ENCODE data around the gene LHB.
"Not testable (repeated sequence)": the region's sequence is repeated elsewhere in the genome, so short reads cannot be mapped to it uniquely, and the experiment has no call there.

LHB gene

DNA sequence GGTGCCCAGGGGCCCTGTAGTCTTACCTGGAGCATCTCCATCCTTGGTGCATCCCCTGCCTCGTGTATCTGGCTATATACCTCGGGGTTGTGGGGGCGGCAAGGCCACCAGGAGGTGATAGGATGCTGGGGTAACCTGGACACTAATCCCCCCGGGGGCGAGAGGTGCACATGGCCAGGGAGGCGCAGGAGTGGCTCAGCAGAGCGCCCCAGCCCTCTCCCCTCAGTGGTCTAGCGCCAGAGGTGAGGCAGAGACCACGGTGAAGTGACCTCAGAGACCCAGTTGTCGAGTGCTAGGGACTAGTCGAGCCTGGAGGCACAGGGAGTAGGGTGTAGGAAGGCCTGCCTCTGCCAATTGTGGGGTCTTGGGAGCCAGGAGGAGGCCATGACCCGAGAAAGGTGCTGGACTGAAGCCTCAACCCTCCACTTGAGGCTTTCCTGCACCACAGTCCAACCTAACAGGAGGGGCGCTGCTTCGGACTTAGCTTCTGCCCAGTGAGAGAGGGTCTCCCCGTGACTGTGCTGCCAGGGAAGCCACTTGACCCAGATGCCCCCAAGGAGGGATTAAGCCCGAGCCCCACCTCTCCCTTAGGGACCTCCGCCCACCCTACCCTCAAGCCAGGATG is at the start of gene LHB:
Gene LHB (minus strand): TSS at position 51 of the 625 bp plus-strand sequence. CDS start 10 bp downstream, at position 41.
- no peak for DNase-seq

DNA sequence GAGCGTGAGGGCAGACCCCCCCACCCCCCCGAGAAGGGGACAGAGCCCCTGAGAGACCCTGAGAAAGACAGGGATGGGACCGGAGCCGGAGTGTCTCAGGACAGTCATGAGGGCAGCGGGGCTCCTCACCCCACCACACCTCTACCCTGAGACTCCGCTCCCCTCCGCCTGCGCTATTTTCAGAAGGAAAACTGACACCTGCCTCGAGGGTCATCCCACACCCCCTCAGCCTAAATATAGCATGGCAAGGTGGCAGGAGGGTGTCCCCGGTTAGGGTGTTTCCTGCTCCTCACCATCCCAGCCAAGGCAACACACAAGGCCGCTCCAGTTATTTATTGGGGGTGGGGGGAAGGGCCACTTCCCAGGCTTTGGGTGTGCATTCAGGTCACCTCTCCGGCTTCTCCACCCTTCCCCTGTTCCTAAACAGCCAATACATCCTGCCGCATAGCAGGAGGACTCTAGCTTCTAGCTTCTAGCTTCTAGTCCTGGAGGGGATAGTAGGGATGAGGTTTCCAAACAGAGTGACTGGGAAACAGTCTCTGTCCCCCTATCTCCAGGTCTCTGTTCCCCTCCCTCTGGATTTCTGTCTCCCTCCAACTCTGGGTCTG is 49.1 kb upstream of the LHB start:
- DNase-seq, result no peak

DNA sequence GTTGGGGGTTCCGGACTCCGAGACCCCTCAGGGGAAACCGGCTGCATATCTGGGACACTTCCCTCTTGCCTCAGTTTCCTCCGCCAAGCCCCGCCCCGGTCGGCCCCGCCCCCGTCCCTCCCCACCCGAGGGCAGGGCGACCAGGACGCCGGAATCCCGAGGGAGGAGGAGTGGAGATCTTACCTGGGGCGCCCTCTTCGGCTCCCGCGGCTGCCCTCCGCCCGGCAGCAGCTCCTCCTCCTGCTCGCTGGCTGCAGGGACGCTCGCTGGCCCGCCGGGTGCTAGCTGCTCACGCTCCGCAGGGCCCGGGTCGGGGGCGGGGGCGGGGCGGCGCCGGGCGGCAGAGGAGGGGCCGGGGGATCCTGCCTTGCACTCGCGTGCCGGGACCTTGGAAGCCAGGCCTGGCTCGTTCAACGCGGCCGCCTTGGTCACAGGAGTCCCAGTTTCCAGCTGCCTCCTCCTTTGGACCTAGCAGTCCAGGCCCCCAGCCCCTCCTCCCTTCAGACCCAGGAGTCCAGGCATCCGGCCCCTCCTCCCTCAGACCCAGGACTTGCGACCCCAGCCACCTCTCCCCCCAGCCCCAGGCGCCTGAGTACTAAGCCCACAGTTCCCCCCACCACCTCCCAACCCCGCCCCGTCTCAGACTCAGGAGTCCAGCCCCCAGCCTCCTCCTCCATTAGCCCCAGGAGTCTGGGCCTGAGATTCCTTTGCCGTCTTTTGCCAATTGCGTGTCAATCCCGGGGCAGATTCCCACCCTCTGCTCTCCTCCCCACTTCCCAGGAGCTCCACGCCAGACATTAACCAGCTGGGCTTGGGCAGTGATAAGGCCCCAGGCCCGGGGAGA is 48.1 kb upstream of the LHB start, which contains the start of gene NTF4:
Gene NTF4 (minus strand): TSS at position 51 of the 844 bp plus-strand sequence. CDS start 2,821 bp downstream, outside the sequence.
- no peak for DNase-seq

DNA sequence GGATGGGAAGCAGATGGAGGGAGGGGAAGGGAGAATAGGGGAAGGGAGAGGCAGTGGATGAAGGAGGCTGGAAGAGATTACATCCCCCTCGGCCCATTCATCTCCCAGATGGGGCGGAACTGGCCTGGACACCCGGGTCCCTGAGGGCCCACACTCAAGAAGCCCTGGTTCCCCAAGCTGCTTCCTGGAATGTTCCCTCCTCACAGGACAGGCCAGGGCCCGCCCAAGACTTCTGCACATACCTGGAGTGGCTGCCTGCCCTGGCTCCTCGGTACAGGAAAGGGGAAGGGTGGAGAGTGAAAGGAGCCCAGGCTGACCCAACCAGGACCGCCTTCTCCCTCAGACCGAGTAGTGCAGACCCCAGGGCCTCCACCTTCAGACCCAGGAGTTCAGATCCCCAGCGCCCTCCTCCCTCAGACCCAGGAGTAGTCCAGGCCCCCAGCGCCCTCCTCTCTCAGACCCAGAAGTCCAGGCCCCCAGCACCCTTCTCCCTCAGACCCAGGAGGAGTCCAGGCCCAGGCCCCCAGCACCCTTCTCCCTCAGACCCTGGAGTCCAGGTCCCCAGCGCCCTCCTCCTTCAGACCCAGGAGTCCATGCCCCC is 47.2 kb upstream of the LHB start:
- no peak for DNase-seq

DNA sequence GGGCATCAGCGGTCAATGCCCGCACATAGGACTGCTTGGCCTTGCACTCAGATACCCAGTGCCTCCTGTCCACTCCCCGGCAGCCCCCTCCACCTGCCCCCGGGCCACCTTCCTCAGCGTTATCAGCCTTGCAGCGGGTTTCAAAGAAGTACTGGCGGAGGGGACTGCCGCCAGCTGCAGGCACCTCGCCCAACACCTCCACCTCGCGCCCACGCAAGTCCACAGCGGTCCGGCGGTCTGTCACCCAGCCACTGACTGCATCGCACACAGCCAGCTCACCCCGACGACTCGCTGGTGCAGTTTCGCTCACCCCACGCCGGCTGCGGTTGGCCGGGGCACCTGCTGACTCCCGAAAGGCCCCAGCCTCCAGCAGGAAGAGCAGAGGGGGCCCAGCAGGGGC is 44.6 kb upstream of the LHB start:
- DNase-seq, result no peak

DNA sequence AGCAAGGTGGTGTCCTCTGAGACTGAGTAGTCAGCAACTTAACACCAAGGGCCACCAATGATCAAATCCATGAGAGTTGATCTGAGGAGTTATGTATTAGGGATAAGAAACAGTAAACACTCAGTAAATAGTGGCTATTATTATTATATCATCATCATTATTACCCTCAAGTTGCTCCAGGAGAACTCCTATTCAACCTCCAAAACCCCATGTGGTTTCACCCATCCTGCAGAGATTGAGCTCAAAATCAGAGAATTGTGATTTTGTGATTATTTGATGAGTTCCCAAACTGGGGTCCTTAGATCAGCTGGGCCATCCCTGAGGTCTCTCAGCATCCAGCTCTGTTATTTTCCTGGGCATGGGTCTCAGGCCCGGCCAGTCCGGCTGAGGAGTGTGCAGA is 44.1 kb upstream of the LHB start:
- DNase-seq, result no peak

DNA sequence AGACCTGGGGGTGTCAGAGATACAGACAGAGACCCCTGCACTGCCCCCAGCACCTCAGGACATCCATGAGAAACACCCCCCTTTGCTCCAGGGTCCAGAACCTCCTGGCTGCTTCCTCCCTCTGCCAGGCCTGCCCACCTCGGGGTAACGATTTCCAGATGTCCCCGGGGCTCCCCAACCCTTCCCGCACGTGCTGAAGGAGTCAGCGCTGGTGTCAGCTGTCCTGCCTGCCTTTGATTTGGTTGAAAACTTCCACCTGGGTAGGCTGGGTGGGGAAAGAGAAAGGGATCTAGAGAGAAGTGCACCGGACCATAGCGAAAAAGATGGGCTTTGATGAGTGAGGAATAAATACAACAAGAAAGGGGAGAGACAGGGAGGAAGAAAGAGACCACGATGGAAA is 42.2 kb upstream of the LHB start:
- no peak for DNase-seq

DNA sequence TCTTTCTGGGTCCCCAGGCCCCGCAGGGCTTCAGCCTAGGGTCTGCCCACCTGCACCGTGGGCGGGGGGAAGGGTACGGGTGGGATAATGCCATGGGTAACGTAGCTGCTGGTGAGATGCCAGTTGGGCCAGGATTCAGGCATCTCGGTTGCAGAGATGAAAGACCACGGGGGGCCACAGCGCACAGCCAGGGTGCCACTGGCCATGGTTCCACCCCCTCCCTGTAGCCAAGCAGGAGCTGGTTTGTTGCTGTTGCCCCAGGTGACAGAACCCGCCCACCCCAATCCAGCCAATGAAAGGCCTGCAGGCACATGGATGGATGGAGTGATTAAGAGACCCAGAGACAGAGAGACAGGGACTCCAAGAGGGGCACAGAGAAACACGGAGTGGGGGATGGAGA is 41.7 kb upstream of the LHB start:
- no peak for DNase-seq

DNA sequence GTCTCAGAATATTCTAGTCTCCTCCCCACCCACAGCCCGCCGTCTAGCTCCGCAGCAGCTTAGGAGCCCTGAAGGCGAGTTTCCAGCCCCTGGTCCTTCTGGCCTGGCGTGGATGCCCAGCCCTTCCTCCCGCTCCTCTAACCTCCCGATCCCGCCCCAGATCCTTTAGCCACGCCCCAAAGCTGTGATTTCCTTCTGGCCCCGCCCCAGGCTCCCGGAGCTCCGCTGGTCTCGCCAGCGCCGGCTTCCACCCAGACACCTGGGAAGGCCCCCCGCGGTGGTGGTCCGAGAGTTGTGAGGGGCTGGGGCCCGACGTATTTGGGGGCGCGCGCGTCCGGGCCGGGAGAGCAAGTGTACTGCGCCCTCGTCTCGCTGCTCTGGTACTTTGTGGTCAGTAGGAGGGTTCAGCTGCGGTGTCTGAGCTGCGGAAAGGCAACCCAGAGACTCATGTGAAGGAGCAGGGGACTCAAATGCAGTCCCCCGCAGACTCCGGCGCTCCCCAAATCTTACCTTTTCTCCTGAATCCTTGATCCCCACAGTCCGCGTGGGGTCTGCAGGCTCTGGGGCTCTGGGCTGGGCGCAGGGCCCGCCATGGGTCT is 40.8 kb upstream of the LHB start, which contains the start of gene CGB7:
Gene CGB7 (minus strand): TSS at position 114 of the 599 bp plus-strand sequence. CDS start 2,374 bp downstream, outside the sequence.
- DNase-seq, result no peak

DNA sequence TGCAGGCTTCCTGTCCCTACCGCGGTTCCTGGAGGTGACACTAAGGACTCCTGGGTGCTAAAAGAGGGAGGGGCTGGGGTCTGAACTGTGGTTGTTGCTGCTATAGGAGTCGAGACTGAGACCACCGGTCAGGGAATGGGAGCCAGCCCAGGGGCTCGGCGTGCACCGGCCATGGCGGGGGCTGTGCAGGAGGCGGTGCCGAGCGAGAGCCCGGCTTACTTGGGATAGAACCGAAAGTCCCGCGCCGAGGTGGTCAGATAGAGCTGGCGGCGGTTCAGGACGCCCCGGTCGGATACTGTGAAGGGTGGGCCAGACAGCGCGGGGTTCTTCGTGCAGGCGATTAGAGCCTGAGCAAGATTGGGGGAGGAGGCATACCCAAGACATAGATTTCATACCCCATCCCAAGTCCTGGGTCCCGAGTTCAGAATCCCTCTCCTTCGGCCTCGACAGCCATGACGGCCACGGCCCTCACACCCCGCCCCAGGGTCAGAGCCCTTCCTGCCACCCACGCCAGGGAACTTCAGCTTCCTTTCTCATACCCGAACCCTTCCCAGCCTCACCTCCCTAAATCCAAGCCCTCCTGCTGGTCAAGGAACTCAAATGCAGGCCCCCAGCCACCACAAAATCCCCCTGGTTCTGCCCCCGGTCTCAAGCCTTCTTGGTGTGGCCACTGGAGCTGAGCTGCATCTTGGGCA is 40.2 kb upstream of the LHB start:
- not testable (repeated sequence) for DNase-seq

DNA sequence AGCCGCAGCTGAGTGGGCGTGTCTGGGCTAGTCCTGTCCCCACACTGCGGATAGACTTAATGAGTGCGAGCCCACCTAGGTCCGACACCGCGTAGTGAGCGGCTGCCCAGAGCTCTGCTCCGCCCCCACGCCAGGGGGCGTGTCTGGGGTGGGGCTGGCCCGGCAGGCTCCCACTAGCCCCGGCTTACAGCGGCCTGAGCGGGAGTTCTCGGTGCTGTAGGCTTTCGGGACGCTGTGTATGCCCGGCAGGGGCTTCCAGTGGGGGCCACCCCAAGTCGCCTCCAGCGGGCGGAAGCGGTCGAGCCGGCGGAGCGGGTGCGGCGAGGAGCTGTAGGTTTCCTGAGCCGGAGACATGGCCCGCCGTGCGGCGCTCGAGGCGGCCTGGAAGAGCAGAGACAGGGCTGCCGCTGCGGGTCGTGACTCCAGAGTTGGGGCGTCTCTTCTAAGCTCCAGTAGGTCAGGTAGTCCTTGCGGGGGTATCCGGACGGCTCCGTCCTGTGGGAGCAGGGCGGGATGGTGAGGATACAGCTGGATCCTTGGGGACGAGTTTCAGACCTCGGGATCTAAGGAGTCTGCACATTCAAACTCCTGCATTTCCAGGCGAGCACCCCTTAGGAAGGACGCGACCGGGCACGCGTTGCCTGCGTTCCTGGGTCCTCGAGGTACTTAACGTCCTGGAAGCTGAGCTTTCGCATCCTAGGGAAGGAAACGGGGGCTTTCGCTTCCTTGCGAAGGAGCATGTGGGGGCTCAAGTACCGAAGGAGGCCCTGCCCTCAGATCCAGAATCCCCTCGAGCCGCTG is 39.4 kb upstream of the LHB start:
- peak in 1 of 4 experiments; percentile 21 for DNase-seq

DNA sequence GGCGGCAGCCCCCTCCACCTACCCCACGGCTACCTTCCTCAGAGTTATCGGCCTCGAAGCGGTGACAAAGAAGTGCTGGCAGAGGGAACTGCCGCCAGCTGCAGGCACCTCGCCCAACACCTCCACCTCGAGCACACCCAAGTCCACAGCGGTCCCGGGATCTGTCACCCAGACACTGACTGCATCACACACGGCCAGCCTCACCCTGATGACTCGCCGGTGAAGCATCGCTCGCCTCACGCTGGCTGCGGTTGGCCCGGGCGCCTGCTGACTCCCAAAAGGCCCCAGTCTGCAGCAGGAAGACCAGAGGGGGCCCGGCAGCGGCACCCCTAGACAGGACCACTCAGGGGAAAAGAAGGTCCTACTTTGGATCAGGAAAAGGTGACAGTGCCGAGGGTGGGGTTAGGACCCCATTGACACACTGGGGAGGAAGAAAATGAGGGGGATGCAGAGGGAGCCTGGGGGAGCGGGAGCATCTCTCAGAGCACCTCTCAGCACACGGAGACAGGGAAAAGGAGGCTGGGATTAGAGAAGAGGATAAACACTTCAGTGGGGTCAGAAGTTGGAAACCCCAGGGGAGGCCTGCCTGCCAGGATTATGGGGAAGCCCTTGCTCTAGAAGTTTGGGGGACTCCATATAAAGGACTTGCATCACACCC is 33.6 kb upstream of the LHB start:
- DNase-seq, result not testable (repeated sequence)

DNA sequence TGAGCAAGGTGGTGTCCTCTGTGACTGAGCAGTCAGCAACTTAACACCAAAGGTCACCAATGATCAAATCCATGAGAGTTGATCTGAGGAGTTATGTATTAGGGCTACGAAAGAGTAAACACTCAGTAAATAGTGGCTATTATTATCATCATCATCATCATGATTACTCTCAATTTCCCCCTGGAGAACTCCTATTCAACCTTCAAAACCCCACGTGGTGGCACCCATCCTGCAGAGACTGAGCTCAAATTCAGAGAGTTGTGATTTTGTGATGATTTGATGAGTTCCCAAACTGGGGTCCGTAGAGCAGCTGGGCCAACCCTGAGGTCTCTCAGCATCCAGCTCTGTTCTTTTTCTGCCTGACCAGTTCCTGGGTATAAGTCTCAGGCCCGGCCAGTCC is 32.9 kb upstream of the LHB start:
- DNase-seq, result not testable (repeated sequence)

DNA sequence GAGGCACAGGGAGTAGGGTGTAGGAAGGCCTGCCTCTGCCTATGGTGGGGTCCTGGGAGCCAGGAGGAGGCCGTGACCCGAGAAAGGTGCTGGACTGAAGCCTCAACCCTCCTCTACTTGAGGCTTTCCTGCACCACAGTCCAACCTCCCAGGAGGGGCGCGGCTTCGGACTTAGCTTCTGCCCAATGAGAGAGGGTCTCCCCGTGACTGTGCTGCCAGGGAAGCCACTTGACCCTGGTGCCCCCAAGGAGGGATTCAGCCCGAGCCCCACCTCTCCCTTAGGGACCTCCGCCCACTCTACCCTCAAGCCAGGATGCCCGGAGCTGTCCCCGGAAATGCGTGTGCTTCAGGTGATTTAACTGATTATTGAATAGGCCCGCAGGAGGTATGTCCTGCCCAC is 32.1 kb upstream of the LHB start, which contains the start of gene CGB8:
Gene CGB8 (minus strand): TSS at position 101 of the 400 bp plus-strand sequence. CDS start 372 bp downstream, outside the sequence.
- not testable (repeated sequence) for DNase-seq

DNA sequence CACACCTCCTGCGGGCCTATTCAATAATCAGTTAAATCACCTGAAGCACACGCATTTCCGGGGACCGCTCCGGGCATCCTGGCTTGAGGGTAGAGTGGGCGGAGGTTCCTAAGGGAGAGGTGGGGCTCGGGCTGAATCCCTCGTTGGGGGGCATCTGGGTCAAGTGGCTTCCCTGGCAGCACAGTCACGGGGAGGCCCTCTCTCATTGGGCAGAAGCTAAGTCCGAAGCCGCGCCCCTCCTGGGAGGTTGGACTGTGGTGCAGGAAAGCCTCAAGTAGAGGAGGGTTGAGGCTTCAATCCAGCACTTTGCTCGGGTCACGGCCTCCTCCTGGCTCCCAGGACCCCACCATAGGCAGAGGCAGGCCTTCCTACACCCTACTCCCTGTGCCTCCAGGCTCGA is 26.7 kb upstream of the LHB start, which contains the start of gene CGB5:
Gene CGB5 (plus strand): TSS at position 301 of the 400 bp plus-strand sequence. CDS start 362 bp downstream, outside the sequence.
- DNase-seq, result not testable (repeated sequence)

DNA sequence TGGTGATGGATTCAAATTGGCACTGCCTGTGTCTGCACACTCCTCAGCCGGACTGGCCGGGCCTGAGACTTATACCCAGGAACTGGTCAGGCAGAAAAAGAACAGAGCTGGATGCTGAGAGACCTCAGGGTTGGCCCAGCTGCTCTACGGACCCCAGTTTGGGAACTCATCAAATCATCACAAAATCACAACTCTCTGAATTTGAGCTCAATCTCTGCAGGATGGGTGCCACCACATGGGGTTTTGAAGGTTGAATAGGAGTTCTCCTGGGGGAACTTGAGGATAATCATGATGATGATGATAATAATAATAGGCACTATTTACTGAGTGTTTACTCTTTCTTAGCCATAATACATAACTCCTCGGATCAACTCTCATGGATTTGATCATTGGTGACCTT is 25.8 kb upstream of the LHB start:
- not testable (repeated sequence) for DNase-seq

DNA sequence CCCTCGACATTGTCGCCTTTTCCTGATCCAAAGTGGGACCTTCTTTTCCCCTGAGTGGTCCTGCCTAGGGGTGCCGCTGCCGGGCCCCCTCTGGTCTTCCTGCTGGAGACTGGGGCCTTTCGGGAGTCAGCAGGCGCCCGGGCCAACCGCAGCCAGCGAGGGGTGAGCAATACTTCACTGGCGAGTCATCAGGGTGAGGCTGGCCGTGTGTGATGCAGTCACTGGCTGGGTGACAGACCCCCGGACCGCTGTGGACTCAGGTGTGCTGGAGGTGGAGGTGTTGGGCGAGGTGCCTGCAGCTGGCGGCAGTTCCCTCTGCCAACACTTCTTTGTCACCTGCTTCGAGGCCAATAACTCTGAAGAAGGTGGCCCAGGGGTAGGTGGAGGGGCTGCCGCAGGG is 25.3 kb upstream of the LHB start:
- DNase-seq, result no peak

DNA sequence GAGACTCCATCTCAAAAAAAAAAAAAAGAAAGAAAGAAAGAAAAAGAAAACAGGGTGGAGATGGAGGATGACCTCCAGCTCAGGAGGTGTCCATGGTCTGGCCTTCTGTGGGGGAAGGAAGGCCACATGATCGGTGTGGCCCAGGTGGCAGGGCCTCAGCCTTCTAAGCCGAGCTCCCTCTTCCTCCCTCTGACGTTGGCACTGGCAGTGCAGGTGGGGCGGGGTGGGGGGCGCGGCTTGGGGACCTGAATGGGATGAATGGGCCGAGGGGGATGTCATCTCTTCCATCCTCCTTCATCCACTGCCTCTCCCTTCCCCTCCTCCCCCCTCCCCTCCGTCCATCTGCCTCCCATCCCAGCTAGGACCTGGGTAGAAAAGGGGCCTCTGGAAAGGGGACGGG is 22.8 kb upstream of the LHB start:
- not testable (repeated sequence) for DNase-seq

DNA sequence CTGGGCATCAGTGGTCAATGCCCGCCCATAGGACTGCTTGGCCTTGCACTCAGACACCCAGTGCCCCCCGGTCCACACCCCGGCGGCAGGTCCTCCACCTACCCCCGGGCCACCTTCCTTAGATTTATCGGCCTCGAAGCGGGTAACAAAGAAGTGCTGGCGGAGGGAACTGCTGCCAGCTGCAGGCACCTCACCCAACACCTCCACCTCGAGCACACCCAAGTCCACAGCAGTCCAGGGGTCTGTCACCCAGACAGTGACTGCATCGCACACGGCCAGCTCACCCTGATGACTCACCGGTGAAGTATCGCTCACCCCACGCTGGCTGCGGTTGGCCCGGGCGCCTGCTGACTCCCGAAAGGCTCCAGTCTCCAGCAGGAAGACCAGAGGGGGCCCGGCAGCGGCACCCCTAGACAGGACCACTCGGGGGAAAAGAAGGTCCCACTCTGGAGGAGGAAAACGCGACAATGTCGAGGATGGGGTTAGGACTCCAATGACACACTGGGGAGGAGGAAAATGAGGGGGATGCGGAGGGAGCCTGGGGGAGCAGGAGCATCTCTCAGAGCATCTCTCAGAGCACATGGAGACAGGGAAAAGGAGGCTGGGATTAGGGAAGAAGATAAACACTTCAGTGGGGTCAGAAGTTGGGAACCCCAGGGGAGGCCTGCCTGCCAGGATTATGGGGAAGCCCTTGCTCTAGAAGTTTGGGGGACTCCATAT is 21.8 kb upstream of the LHB start:
- DNase-seq, result not testable (repeated sequence)

DNA sequence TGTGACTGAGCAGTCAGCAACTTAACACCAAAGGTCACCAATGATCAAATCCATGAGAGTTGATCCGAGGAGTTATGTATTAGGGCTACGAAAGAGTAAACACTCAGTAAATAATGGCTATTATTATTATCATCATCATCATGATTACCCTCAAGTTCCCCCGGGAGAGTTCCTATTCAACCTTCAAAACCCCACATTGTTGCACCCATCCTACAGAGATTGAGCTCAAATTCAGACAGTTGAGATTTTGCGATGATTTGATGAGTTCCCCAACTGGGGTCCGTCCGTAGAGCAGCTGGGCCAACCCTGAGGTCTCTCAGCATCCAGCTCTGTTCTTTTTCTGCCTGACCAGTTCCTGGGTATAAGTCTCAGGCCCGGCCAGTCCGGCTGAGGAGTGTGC is 21.2 kb upstream of the LHB start:
- not testable (repeated sequence) for DNase-seq
